ENCODE measurements around the gene SND1. TPM values are rescaled to one million over a fixed set of nuclear protein-coding genes. Genes with fewer than 3 reads are reported as not detected.

Gene SND1
- total RNA-seq, 1 experiment from 2014 or later, result 218 TPM

DNA sequence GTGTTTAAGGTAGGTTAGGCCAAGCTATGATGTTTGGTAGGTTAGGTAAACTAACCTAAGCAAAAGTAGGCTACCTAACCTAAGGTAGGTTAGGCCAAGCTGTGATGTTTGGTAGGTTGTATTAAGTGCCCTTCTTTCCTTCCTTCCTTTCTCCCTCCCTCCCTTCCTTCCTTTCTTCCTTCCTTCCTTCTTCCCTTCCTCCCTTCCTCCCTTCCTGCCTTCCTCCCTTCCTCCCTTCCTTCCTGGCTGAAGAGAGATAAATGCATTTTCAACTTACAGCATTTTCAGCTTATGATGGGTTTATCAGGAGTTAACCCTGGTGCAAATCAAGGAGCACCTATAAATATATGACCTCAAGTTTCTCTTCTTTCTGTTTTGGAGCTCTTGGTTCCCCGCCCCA lies 56.2 kb downstream of the SND1 start:
- Histone ChIP-seq H3K56ac (ENCODE audit: insufficient read length, low read depth, low read length) (no peak overlapping the region), H3K23ac (ENCODE audit: insufficient read length, low read depth, low read length) (no peak overlapping the region), H3K4me1 (ENCODE audit: insufficient read depth, low read length) (no peaks in the 10 kb centered on the region), H2AFZ (ENCODE audit: low read length) (no peak overlapping the region), H3T11ph (ENCODE audit: low read length) (no peak overlapping the region), H3K4me2 (ENCODE audit: insufficient read depth, insufficient read length, low read length) (no peak overlapping the region), H3K9ac (ENCODE audit: extremely low read depth, insufficient read length, low read length) (no peak overlapping the region), H3K79me1 (ENCODE audit: insufficient read depth, low read depth, low read length, poor library complexity, severe bottlenecking) (no peaks in the 10 kb centered on the region), H3K4ac (ENCODE audit: low read depth, low read length) (no peak overlapping the region), H3K9me3 (ENCODE audit: control insufficient read depth, low read depth, low read length) (no peaks in the 10 kb centered on the region), H3K23me2 (ENCODE audit: insufficient read length, low read depth, low read length, poor library complexity, severe bottlenecking) (no peaks in the 10 kb centered on the region), H4K91ac (ENCODE audit: insufficient read length, low read depth, low read length) (no peak overlapping the region), H3K79me2 (ENCODE audit: insufficient read depth, low read length) (no peaks in the 10 kb centered on the region), H2AK5ac (ENCODE audit: insufficient read length, low read length) (no peak overlapping the region), H3K14ac (ENCODE audit: insufficient read depth, low read length) (no peak overlapping the region), H2BK12ac (ENCODE audit: insufficient read length, low read depth, low read length) (no peak overlapping the region), H2BK120ac (ENCODE audit: low read depth, low read length, poor library complexity, severe bottlenecking) (no peak overlapping the region), H3K18ac (ENCODE audit: insufficient read length, low read depth, low read length) (no peak overlapping the region), H4K8ac (replicated peaks; ENCODE audit: insufficient read length, low read depth, low read length) (no peak overlapping the region), H4K20me1 (ENCODE audit: control insufficient read depth, insufficient read depth, insufficient read length) (no peaks in the 10 kb centered on the region), H3K27ac (ENCODE audit: insufficient read length, low read depth, low read length) (no peak overlapping the region), H3K27me3 (ENCODE audit: insufficient read depth, low read length) (no peaks in the 10 kb centered on the region), H2BK5ac (ENCODE audit: insufficient read length, low read length) (no peak overlapping the region), H4K5ac (ENCODE audit: insufficient read length, low read depth, low read length) (no peak overlapping the region), H2BK20ac (ENCODE audit: low read depth, low read length, poor library complexity, severe bottlenecking) (no peak overlapping the region), H2BK15ac (ENCODE audit: low read depth, low read length) (no peak overlapping the region)
- H3K36me3 Mint-ChIP-seq (ENCODE audit: insufficient read depth in 1 of 3, low read depth in 3 of 3), result peaks cover 44 to 83% (median 78%) of the 10 kb centered on the region in 3 experiments
- peak overlapping the region in 1 of 3 experiments; percentile 81; a peak in 2 of 7 replicates for H3K27ac Mint-ChIP-seq
- WGBS (ENCODE audit: extremely low coverage, insufficient read length, low lambda C conversion rate), result no CpG with 5 or more reads among the region's 1 CpG
- H3K4me3 Mint-ChIP-seq, result no peak overlapping the region
- TF ChIP-seq, protein P1, sequence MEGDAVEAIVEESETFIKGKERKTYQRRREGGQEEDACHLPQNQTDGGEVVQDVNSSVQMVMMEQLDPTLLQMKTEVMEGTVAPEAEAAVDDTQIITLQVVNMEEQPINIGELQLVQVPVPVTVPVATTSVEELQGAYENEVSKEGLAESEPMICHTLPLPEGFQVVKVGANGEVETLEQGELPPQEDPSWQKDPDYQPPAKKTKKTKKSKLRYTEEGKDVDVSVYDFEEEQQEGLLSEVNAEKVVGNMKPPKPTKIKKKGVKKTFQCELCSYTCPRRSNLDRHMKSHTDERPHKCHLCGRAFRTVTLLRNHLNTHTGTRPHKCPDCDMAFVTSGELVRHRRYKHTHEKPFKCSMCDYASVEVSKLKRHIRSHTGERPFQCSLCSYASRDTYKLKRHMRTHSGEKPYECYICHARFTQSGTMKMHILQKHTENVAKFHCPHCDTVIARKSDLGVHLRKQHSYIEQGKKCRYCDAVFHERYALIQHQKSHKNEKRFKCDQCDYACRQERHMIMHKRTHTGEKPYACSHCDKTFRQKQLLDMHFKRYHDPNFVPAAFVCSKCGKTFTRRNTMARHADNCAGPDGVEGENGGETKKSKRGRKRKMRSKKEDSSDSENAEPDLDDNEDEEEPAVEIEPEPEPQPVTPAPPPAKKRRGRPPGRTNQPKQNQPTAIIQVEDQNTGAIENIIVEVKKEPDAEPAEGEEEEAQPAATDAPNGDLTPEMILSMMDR (conservative IDR thresholded peaks at IDR 0.05), result no peak
- H3K27me3 Mint-ChIP-seq (ENCODE audit: low read depth), result no peaks in the 10 kb centered on the region
- H3K4me1 Mint-ChIP-seq, result no peaks in the 10 kb centered on the region
- peaks cover 3 to 4% of the 10 kb centered on the region in 2 experiments; a peak in 3 of 5 replicates for H3K9me3 Mint-ChIP-seq
- DNase-seq, result no peak

All from H9 (cell line).